AG04450 (cell line): ENCODE results near the gene EGFL8. TPM values are rescaled to one million over a fixed set of nuclear protein-coding genes. Genes with fewer than 3 reads are reported as not detected.

ENCODE experiments used
- CTCF ChIA-PET: fragments of 300-600, 350-600 bp; formaldehyde crosslinking; extraction: SDS; loops from one replicate; lab custom pipeline; 2022; ENCODE audit warnings: antibody characterized with exemption, inconsistent platforms; lab: Charles Lee
- POLR2A ChIA-PET: fragments of 350-600 bp; formaldehyde crosslinking; extraction: SDS; loops from one replicate; lab custom pipeline; 2021; ENCODE audit warnings: antibody characterized with exemption, inconsistent platforms; lab: Yijun Ruan, JAX
- DNase-seq: peaks from one replicate; pipeline ENCODE4 v3.0.0-alpha.2; 2011; ENCODE audit warnings: low read depth, low spot score
- H3K27ac ChIP-seq: one replicate; pipeline ENCODE4 v1.5.1; 2012; ENCODE audit warnings: low read depth, low read length, control low read depth
- H3K27me3 ChIP-seq: one replicate; pipeline ENCODE4 v1.6.0; 2012; ENCODE audit warnings: low read length; ENCODE audit not compliant: control insufficient read depth, insufficient read depth
- H3K4me3 ChIP-seq: 2 replicates; pipeline ENCODE4 v1.5.1; 2011; ENCODE audit warnings: mild to moderate bottlenecking, low read depth, low read length, control low read depth
- H3K9me3 ChIP-seq: 2 replicates; pipeline ENCODE4 v1.5.1; 2012; ENCODE audit warnings: low read length; ENCODE audit not compliant: control insufficient read depth, insufficient read depth
- CTCF ChIP-seq: IDR thresholded peaks from 2 replicates; pipeline ENCODE4 v1.5.1; 2011; ENCODE audit warnings: low read depth, low read length, control low read depth, inconsistent platforms
- polyA plus RNA-seq: library from polyadenylated mRNA; depleted of rRNA; stranded (reverse); fragments of >200 nt; gene quantifications from 2 replicates; pipeline ENCODE4 v1.2.3, GENCODE V29; 2011

Gene EGFL8
- polyA plus RNA-seq, 1 experiment = 2.8 TPM

GRCh38 chr6:32118782-32119628 is 45.4 kb upstream of the EGFL8 start:
- ChIA-PET POLR2A (interaction anchor here (0.6 to 1.7 kb wide), 4 partner anchors 9 to 853 kb away, joined by 3 to 8 read pairs (median 4); partner anchors contain the start of gene ATF6B), CTCF (interaction anchor here (0.6 to 3.2 kb wide), 33 partner anchors 9 to 167 kb away, joined by 3 to 44 read pairs (median 4); partner anchors contain the start of genes AGPAT1, ATF6B, DXO and FKBPL)
- no peaks in the 10 kb centered on the region; the same call in 1 of the 2 replicates for H3K9me3 ChIP-seq
- peak; percentile 97 for TF ChIP-seq CTCF
- H3K27ac ChIP-seq = peak overlapping the region; percentile 33
- DNase-seq = peak; percentile 74
- no peak overlapping the region for H3K4me3 ChIP-seq
- H3K27me3 ChIP-seq = no peaks in the 10 kb centered on the region

GRCh38 chr6:32120573-32121059 is 43.8 kb upstream of the EGFL8 start:
- ChIA-PET POLR2A (no interaction called here), CTCF (interaction anchor here (0.7 to 1.2 kb wide), 2 partner anchors 44 to 57 kb away, joined by 3 to 4 read pairs; no protein-coding TSS in a partner anchor)
- Histone ChIP-seq H3K9me3 (no peaks in the 10 kb centered on the region; the same call in 1 of the 2 replicates), H3K4me3 (no peak overlapping the region), H3K27me3 (no peaks in the 10 kb centered on the region), H3K27ac (no peak overlapping the region)
- TF ChIP-seq CTCF = no peak
- no peak for DNase-seq

- DNase-seq = no peak
- Histone ChIP-seq H3K27ac (no peak overlapping the region), H3K4me3 (no peak overlapping the region), H3K9me3 (no peaks in the 10 kb centered on the region), H3K27me3 (no peaks in the 10 kb centered on the region)
- ChIA-PET POLR2A (no interaction called here), CTCF (interaction anchor here (0.8 kb wide), 1 partner anchor 72 kb away, joined by 3 read pairs; no protein-coding TSS in a partner anchor)
- TF ChIP-seq CTCF = no peak
Measured at GRCh38 chr6:32123681-32124080, 40.7 kb upstream of the EGFL8 start.

GRCh38 chr6:32126880-32127279 is 37.5 kb upstream of the EGFL8 start:
- ChIA-PET POLR2A (interaction anchor here (0.6 to 2.7 kb wide), 2 partner anchors 8 to 10 kb away, joined by 3 to 8 read pairs; no protein-coding TSS in a partner anchor), CTCF (interaction anchor here (1.2 to 4.6 kb wide), 4 partner anchors 9 to 79 kb away, joined by 3 to 44 read pairs (median 11); no protein-coding TSS in a partner anchor)
- TF ChIP-seq CTCF = no peak
- Histone ChIP-seq H3K4me3 (peak overlapping the region; percentile 98), H3K27me3 (no peaks in the 10 kb centered on the region), H3K9me3 (peaks cover 3% of the 10 kb centered on the region; the same call in 1 of the 2 replicates), H3K27ac (no peak overlapping the region)
- DNase-seq = no peak

- no peak for TF ChIP-seq CTCF
- H3K9me3 ChIP-seq = peaks cover 3% of the 10 kb centered on the region; the same call in 1 of the 2 replicates
- peak overlapping the region; percentile 98 for H3K4me3 ChIP-seq
- peak overlapping the region; percentile 92 for H3K27ac ChIP-seq
- POLR2A ChIA-PET = interaction anchor here (0.6 to 2.8 kb wide), 6 partner anchors 8 to 69 kb away, joined by 3 to 13 read pairs (median 4); partner anchors contain the start of gene AGPAT1
- DNase-seq = no peak
- CTCF ChIA-PET = interaction anchor here (0.6 to 4.6 kb wide), 5 partner anchors 9 to 80 kb away, joined by 3 to 44 read pairs (median 10); no protein-coding TSS in a partner anchor
- no peaks in the 10 kb centered on the region for H3K27me3 ChIP-seq
Measured at GRCh38 chr6:32127409-32127716, 37.0 kb upstream of the EGFL8 start.
